HG02981 (cell line): ENCODE measurements around the gene TRIM54.
"Not testable (repeated sequence)": the region's sequence is repeated elsewhere in the genome, so short reads cannot be mapped to it uniquely, and the experiment has no call there.

Experiments
- ATAC-seq: cut with Tn5 transposase; IDR thresholded peaks from one replicate; pipeline ENCODE4 v1.9.1; 2021; ENCODE audit warnings: mild to moderate bottlenecking, moderate library complexity; ENCODE audit not compliant: unreplicated experiment

The TRIM54 gene

GRCh38 chr2:27256855-27257454, 25.3 kb upstream of the TRIM54 start:
- ATAC-seq: no peak

- no peak for ATAC-seq
Observed at GRCh38 chr2:27258051-27258450, 24.2 kb upstream of the TRIM54 start.

GRCh38 chr2:27261241-27261925, 20.8 kb upstream of the TRIM54 start:
- no peak for ATAC-seq

- no peak for ATAC-seq
Observed at GRCh38 chr2:27261926-27262298, 20.3 kb upstream of the TRIM54 start.

- ATAC-seq: no peak
Observed at GRCh38 chr2:27262379-27263286, 19.6 kb upstream of the TRIM54 start, which contains the start of gene SLC30A3. Gene SLC30A3 (minus strand): TSS chr2:27263047. CDS start chr2:27262906, 141 bp downstream.

- ATAC-seq: no peak
Observed at GRCh38 chr2:27263287-27264252, 18.7 kb upstream of the TRIM54 start.

GRCh38 chr2:27264253-27264752, 17.9 kb upstream of the TRIM54 start:
- no peak for ATAC-seq

GRCh38 chr2:27264753-27265535, 17.3 kb upstream of the TRIM54 start:
- peak; percentile 40 for ATAC-seq

GRCh38 chr2:27265536-27265870, 16.7 kb upstream of the TRIM54 start:
- no peak for ATAC-seq

- ATAC-seq: not testable (repeated sequence)
Observed at GRCh38 chr2:27268296-27268695, 13.9 kb upstream of the TRIM54 start.

- ATAC-seq: no peak
Observed at GRCh38 chr2:27270131-27270530, 12.1 kb upstream of the TRIM54 start.

- no peak for ATAC-seq
Observed at GRCh38 chr2:27270670-27271069, 11.6 kb upstream of the TRIM54 start.

- ATAC-seq: no peak
Observed at GRCh38 chr2:27271631-27272340, 10.4 kb upstream of the TRIM54 start.

- ATAC-seq: not testable (repeated sequence)
Observed at GRCh38 chr2:27272537-27273522, 9.4 kb upstream of the TRIM54 start.

- no peak for ATAC-seq
Observed at GRCh38 chr2:27275211-27276150, 6.7 kb upstream of the TRIM54 start, which contains the start of gene DNAJC5G. Gene DNAJC5G (plus strand): TSS chr2:27275433. CDS start chr2:27276729, 1,296 bp downstream.

GRCh38 chr2:27278010-27278409, 4.2 kb upstream of the TRIM54 start:
- no peak for ATAC-seq

- ATAC-seq: no peak
Observed at GRCh38 chr2:27280826-27281225, 1.4 kb upstream of the TRIM54 start.
